Neutrophil (primary cell): Measurements from ENCODE around the gene PHC2.
A peak's percentile ranks its signal among the peaks of the same experiment; 100 is the strongest.

Experiments used
- H3K27ac ChIP-seq: fragments of 200-600 bp; sonication (generic); 2 replicates; pipeline ENCODE4 v1.5.1; 2016; ENCODE audit warnings: mild to moderate bottlenecking, moderate library complexity
- H3K27me3 ChIP-seq: fragments of 200-600 bp; sonication (generic); 2 replicates; pipeline ENCODE4 v1.6.0; 2016; ENCODE audit warnings: mild to moderate bottlenecking
- H3K36me3 ChIP-seq: fragments of 200-600 bp; sonication (generic); 2 replicates; pipeline ENCODE4 v1.5.1; 2017
- H3K4me1 ChIP-seq, 2 experiments: fragments of 200-600 bp in 1 of 2; sonication (generic) in 1 of 2; 1 replicate in 1 of 2; 2 replicates in 1 of 2; pipeline versions ENCODE4 v1.5.1 to v1.6.1; 2013 to 2016; ENCODE audit warnings: low read depth in 1 of 2, low read length in 1 of 2, mild to moderate bottlenecking in 1 of 2, moderate library complexity in 1 of 2; ENCODE audit not compliant: control insufficient read depth in 1 of 2, insufficient read depth in 1 of 2
- H3K4me3 ChIP-seq, 2 experiments: fragments of 200-600 bp in 1 of 2; sonication (generic) in 1 of 2; 1 replicate in 1 of 2; 2 replicates in 1 of 2; pipeline ENCODE4 v1.5.1; 2013 to 2016; ENCODE audit warnings: low read depth in 1 of 2, low read length in 1 of 2, mild to moderate bottlenecking in 1 of 2, moderate library complexity in 1 of 2
- H3K9me3 ChIP-seq: fragments of 200-600 bp; sonication (generic); 2 replicates; pipeline ENCODE4 v1.5.1; 2016
- CTCF ChIP-seq: fragments of 200-600 bp; sonication (generic); IDR thresholded peaks from 2 replicates; pipeline ENCODE4 v1.5.1; 2016; ENCODE audit warnings: antibody characterized with exemption

PHC2 gene

DNA sequence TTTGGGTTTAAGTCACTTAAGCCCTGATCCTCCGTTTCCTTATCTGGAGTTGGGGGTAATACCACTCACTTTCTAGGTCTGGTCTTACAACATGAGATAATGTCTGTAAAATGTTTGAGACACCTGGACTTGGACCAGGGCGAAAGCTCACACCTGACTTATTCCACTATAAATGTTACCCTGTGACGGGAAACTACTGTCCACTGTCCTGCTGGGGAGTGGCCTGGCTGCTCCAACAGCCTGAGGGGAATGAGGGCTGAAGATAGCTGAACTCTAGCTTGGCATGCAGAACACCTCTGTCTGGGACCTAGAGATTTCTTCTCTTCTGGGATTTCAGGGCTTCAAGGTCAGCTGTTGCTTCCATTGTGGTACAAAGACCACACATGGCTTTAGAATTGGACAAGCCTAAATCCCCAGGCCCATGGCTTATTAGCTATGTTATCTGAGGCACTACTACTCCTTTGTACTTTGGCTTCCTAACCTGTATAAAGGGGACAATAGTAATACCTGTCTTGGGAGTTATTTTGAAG, 100.5 kb downstream of the PHC2 start:
- H3K4me1 ChIP-seq = peaks cover 96 to 99% of the 10 kb centered on the region in 2 experiments
- H3K36me3 ChIP-seq = peaks cover 89% of the 10 kb centered on the region
- no peaks in the 10 kb centered on the region for H3K27me3 ChIP-seq
- H3K9me3 ChIP-seq = no peaks in the 10 kb centered on the region
- H3K4me3 ChIP-seq = no peak overlapping the region
- no peak for TF ChIP-seq CTCF
- peak overlapping the region; percentile 96 for H3K27ac ChIP-seq

- H3K4me1 ChIP-seq = peaks cover 96 to 99% of the 10 kb centered on the region in 2 experiments
- no peak for TF ChIP-seq CTCF
Measured at GRCh38 chr1:33329600-33330305, 101.1 kb downstream of the PHC2 start.

DNA sequence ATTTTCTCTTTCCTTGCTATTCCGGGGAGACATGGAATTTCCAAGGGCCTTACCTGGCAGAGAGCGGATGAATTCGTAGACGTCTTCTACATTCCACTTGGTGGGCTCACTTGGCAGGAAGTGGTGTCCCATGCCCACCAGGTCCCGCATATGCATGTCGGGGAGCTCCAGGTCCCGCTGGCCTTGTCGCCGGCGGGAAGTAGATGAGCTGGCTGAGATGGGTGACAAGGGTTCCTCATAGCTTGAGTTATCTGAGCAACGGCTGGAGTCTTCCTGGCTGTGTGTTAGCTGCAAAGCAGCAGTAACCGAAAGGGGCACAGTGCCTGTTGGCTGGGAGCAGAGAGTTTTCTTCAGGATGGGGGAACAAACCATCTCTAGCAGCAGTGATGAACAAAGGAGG, 102.1 kb downstream of the PHC2 start:
- Histone ChIP-seq H3K36me3 (peaks cover 99% of the 10 kb centered on the region), H3K4me1 (peaks cover 89 to 91% of the 10 kb centered on the region in 2 experiments), H3K27me3 (no peaks in the 10 kb centered on the region), H3K4me3 (peak overlapping the region in 1 of 2 experiments; percentile 58), H3K27ac (peak overlapping the region; percentile 96), H3K9me3 (peaks cover 8% of the 10 kb centered on the region)
- no peak for TF ChIP-seq CTCF

More at GRCh38 chr1:33329600-33330305, 101.1 kb downstream of the PHC2 start:
- Histone ChIP-seq H3K27me3 (no peaks in the 10 kb centered on the region), H3K36me3 (peaks cover 96% of the 10 kb centered on the region), H3K27ac (peak overlapping the region; percentile 96), H3K9me3 (peaks cover 6% of the 10 kb centered on the region), H3K4me3 (no peak overlapping the region)

DNA sequence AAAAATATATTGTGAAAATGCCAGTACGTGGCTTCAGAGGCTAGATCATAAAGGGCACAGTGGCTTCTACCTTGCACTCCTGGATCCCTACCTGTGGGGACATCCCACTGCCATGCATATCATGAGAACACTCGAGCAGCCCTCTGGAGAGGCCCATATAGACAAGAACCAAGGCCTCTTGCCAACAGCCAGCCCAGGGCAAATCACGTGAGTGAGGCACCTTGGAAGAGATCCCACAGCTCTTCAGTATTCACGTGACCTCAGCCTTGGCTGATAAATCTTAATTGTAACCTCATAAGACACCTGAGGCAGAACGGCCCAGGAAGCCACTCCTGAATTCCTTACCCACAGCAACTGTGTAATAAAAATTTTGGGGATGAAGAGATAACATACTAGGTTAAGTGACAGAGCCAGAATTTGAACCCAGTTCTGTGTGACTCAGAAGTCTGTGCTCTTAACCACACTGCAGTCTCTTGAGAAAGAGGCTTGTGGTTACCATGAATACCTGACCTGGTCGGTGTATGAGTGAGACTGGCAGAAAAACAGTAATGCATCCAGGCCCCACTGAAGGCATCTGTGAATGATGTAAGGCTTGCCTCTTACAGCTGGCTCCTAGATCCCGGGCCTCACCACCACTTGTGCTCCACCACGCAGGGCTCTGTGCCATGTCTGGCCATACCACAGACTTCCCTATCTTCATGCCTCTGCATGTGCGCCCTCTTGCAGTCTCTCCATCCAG, 103.1 kb downstream of the PHC2 start:
- no peaks in the 10 kb centered on the region for H3K27me3 ChIP-seq
- peaks cover 99% of the 10 kb centered on the region for H3K36me3 ChIP-seq
- peak; percentile 22 for TF ChIP-seq CTCF
- peak overlapping the region; percentile 96 for H3K27ac ChIP-seq
- peaks cover 8% of the 10 kb centered on the region for H3K9me3 ChIP-seq
- H3K4me3 ChIP-seq = peak overlapping the region; percentile 42 to 58
- H3K4me1 ChIP-seq = peaks cover 79 to 81% of the 10 kb centered on the region in 2 experiments

- Histone ChIP-seq H3K27ac (peak overlapping the region; percentile 96), H3K9me3 (peaks cover 8% of the 10 kb centered on the region), H3K36me3 (peaks cover 99% of the 10 kb centered on the region), H3K4me1 (peaks cover 69 to 71% of the 10 kb centered on the region in 2 experiments), H3K4me3 (peak overlapping the region; percentile 42 to 58), H3K27me3 (no peaks in the 10 kb centered on the region)
- TF ChIP-seq CTCF = peak; percentile 6
Measured at GRCh38 chr1:33326785-33327184, 104.1 kb downstream of the PHC2 start.
